ENCODE results near the gene LCE1E. TPM values are rescaled to one million over a fixed set of nuclear protein-coding genes. Genes with fewer than 3 reads are reported as not detected.

Gene LCE1E
- total and polyA plus RNA-seq, 10 of the 15 experiments (the other 5 are each of a cell fraction or from before 2014, with no cell fraction given), result 0.33 to 8.2 (median 1.3) TPM; not detected in 1

- FAIRE-seq, result no peak
- CTCF ChIA-PET, result no interaction called here
Measured at GRCh38 chr1:152743371-152744145, 42.5 kb upstream of the LCE1E start.

More at GRCh38 chr1:152743371-152744145, 42.5 kb upstream of the LCE1E start:
- 14% methylated on average over 2 of the region's 2 CpGs for WGBS (ENCODE audit: insufficient coverage, insufficient replicate concordance, low lambda C conversion rate, missing lambda C conversion rate)
- Histone ChIP-seq H3K79me2 (ENCODE audit: control insufficient read depth, insufficient read depth, low read length) (no peaks in the 10 kb centered on the region), H3K36me3 (ENCODE audit: control insufficient read depth in 2 of 2, insufficient read depth in 2 of 2, low read length in 1 of 2) (no peaks in the 10 kb centered on the region), H3K27me3 (replicated peaks in 1 of 2; ENCODE audit: control insufficient read depth in 2 of 2, insufficient read depth in 2 of 2, low read length in 1 of 2) (no peaks in the 10 kb centered on the region; a peak in 1 of 4 replicates), H3K9ac (ENCODE audit: control insufficient read depth, insufficient read depth, low read length) (no peak overlapping the region), H4K20me1 (ENCODE audit: control insufficient read depth, insufficient read depth) (no peaks in the 10 kb centered on the region), H2AFZ (ENCODE audit: control insufficient read depth, low read depth, low read length) (no peak overlapping the region), H3K4me2 (ENCODE audit: control insufficient read depth, insufficient read depth) (no peak overlapping the region), H3K27ac (ENCODE audit: control insufficient read depth, insufficient read depth) (no peak overlapping the region), H3K9me3 (replicated peaks; ENCODE audit: control insufficient read depth, insufficient read depth, low read length) (no peaks in the 10 kb centered on the region), H3K4me1 (ENCODE audit: control insufficient read depth, insufficient read depth, low read length) (no peaks in the 10 kb centered on the region), H3K4me3 (no peak overlapping the region)
- in situ Hi-C loops (cut with MboI) (no loop called here), intact Hi-C loops (cut with micrococcal nuclease; ENCODE audit: unreplicated experiment) (no loop called here)
- ATAC-seq (no peak), DNase-seq (ENCODE audit: low read depth, low spot score) (no peak)
- ChIA-PET SMC1A (ENCODE audit: uncharacterized antibody, unreplicated experiment) (no interaction called here), POLR2A (no interaction called here), RAD21 (ENCODE audit: unreplicated experiment) (no interaction called here)
- BruUV-seq (replicated peaks), result no TSS peak
- TF ChIP-seq KDM1A (IDR thresholded peaks at IDR 0.05; ENCODE audit: borderline replicate concordance) (no peak), WRNIP1 (IDR thresholded peaks at IDR 0.05; ENCODE audit: borderline replicate concordance, low read depth, low read length) (no peak), SREBF2 (IDR thresholded peaks at IDR 0.05; ENCODE audit: low read length) (no peak), SP1 (IDR thresholded peaks at IDR 0.05; ENCODE audit: low read depth, low read length) (no peak), CHD4 (IDR thresholded peaks at IDR 0.05) (no peak), ZNF622 (IDR thresholded peaks at IDR 0.05) (no peak), TARDBP (IDR thresholded peaks at IDR 0.05; ENCODE audit: borderline replicate concordance) (no peak), BCLAF1 (IDR thresholded peaks at IDR 0.05) (no peak), IKZF2 (IDR thresholded peaks at IDR 0.05) (no peak), TCF7 (IDR thresholded peaks at IDR 0.05; ENCODE audit: borderline replicate concordance) (no peak), TBL1XR1 (IDR thresholded peaks at IDR 0.05; ENCODE audit: low read depth, low read length) (no peak), PKNOX1 (IDR thresholded peaks at IDR 0.05) (no peak), YBX1 (IDR thresholded peaks at IDR 0.05) (no peak), JUNB (IDR thresholded peaks at IDR 0.05) (no peak)
- TF ChIP-seq, protein P1, sequence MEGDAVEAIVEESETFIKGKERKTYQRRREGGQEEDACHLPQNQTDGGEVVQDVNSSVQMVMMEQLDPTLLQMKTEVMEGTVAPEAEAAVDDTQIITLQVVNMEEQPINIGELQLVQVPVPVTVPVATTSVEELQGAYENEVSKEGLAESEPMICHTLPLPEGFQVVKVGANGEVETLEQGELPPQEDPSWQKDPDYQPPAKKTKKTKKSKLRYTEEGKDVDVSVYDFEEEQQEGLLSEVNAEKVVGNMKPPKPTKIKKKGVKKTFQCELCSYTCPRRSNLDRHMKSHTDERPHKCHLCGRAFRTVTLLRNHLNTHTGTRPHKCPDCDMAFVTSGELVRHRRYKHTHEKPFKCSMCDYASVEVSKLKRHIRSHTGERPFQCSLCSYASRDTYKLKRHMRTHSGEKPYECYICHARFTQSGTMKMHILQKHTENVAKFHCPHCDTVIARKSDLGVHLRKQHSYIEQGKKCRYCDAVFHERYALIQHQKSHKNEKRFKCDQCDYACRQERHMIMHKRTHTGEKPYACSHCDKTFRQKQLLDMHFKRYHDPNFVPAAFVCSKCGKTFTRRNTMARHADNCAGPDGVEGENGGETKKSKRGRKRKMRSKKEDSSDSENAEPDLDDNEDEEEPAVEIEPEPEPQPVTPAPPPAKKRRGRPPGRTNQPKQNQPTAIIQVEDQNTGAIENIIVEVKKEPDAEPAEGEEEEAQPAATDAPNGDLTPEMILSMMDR (IDR thresholded peaks at IDR 0.05 in 2 of 3, conservative IDR thresholded peaks at IDR 0.05 in 1 of 3; ENCODE audit: control insufficient read depth in 2 of 3, extremely low read depth in 1 of 3, insufficient read depth in 1 of 3, low read depth in 3 of 3, low read length in 3 of 3), result no peak
- TF ChIP-seq, protein P2, sequence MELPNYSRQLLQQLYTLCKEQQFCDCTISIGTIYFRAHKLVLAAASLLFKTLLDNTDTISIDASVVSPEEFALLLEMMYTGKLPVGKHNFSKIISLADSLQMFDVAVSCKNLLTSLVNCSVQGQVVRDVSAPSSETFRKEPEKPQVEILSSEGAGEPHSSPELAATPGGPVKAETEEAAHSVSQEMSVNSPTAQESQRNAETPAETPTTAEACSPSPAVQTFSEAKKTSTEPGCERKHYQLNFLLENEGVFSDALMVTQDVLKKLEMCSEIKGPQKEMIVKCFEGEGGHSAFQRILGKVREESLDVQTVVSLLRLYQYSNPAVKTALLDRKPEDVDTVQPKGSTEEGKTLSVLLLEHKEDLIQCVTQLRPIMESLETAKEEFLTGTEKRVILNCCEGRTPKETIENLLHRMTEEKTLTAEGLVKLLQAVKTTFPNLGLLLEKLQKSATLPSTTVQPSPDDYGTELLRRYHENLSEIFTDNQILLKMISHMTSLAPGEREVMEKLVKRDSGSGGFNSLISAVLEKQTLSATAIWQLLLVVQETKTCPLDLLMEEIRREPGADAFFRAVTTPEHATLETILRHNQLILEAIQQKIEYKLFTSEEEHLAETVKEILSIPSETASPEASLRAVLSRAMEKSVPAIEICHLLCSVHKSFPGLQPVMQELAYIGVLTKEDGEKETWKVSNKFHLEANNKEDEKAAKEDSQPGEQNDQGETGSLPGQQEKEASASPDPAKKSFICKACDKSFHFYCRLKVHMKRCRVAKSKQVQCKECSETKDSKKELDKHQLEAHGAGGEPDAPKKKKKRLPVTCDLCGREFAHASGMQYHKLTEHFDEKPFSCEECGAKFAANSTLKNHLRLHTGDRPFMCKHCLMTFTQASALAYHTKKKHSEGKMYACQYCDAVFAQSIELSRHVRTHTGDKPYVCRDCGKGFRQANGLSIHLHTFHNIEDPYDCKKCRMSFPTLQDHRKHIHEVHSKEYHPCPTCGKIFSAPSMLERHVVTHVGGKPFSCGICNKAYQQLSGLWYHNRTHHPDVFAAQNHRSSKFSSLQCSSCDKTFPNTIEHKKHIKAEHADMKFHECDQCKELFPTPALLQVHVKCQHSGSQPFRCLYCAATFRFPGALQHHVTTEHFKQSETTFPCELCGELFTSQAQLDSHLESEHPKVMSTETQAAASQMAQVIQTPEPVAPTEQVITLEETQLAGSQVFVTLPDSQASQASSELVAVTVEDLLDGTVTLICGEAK (IDR thresholded peaks at IDR 0.05; ENCODE audit: borderline replicate concordance), result no peak
